GOT3 (cell line): Measurements from ENCODE around the gene AAK1.

Experiments
- DNase-seq: peaks from one replicate; lab custom pipeline; 2025; ENCODE audit warnings: mixed read lengths; lab: John Stamatoyannopoulos, UW

The AAK1 gene

DNA sequence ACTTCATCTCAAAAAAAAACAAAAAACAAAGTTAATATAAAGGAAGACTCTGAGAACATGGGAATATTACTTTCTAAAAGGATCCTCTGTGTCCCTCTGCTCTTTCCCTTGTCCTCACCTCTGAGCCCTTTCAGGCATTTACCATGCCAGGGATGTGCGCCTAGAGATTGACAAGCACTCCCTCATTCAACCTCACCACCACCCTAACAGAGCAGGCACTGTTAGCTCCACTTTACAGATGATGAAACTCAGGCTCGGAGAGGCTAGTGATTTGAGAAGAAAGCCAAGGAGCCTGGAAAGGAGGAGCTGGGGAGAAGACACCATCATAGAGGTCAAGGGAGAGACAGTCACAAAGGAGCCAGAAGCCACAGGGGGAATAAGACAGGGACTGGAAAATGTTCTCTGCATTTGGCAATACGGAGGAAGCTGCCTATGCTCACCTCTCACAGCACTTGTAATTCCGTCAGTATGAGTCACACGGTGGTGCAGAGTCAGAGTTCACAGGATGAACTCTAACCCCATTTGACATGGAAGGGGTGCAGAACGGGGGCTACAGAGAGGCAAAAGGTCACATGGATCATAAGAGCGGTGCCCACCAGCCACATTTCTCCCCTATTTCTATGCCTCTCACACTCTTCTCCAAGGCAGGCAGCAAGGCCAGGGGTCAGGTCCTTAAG lies 104.5 kb downstream of the AAK1 start:
- no peak for DNase-seq

DNA sequence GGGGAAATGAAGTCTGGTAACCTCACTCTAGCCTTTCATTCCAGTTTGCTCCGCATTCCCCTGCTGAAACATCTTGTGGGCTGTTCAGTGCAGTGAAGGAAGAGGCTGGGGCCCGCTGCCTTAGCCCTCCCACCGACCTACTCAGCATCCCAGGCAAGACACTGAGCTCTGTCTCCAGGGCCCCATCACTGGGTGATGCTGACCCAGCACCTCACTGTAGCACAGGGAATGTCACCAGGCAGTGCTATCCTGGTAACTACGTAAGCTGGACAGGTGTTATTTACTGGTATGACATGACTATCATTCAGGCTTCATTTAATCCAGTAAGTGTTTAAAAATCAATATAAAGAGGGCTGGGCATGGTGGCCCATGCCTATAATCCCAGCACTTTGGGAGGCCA lies 105.3 kb downstream of the AAK1 start:
- DNase-seq, result no peak

GRCh38 chr2:69535817-69536241 lies 107.7 kb downstream of the AAK1 start:
- DNase-seq, result no peak

- no peak for DNase-seq
These were observed 112.4 kb downstream of the AAK1 start for GRCh38 chr2:69531186-69531585.

DNA sequence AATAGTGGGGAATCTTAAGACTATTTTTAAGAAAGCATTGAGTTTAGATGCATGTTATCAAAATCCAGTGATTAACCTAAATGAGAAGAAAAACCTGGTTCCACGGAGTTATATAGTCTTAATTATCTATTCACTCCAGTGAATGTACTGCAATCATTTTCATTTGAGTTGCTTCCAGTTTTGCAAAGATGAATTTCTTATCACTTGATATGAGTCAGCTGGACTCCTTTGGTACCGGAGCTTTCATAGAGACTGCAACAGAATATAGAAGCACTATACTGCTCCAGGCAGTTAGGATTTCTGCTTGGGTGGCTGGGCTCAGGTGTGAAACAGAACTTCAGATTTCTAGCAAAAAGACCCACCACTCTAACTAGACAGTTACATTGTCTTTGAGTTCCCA lies 114.1 kb downstream of the AAK1 start:
- DNase-seq, result no peak

GRCh38 chr2:69525261-69525660 lies 118.3 kb downstream of the AAK1 start:
- DNase-seq, result no peak

DNA sequence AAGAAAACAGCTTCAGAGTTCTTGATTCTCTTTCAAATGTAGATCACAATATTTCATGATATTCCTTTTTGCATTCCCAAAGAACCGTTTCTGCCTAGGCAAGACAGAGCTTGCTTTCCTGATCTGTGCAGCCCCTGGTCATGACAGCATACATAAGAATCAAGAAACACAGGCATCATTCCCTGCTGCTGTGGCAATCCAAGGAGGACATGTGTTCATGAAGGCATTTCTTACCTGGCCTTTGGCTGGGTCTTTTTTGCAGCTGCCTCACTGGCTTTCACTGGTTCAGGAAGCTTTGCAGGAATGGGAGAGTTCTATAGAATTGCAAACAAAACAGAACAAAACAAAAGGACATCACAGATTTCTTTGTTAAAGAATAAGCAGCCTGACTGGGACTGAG lies 118.7 kb downstream of the AAK1 start:
- no peak for DNase-seq

DNA sequence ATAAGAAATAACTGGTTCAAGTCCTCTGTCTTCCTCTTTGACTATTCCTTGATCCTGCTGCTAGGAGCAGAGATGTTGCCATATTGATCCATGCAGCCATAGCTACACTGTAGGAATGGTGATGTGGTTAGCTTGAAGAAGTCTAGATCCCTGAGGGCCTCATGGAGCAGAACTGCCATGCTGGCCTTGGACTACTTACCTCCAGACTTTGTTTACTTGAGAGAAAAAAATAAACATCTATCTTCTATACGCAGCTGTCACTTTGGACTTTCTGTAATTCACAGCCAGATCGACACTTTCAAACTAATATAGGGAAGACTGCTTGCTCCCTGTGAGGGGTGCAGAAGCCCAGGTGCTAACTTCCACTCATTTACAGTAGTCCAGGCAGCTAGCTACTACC lies 121.8 kb downstream of the AAK1 start:
- DNase-seq, result no peak

GRCh38 chr2:69518841-69519240 lies 124.7 kb downstream of the AAK1 start:
- DNase-seq, result no peak

- DNase-seq, result no peak
These were observed 126.1 kb downstream of the AAK1 start for GRCh38 chr2:69517410-69517809.

GRCh38 chr2:69514819-69515218 lies 128.7 kb downstream of the AAK1 start:
- no peak for DNase-seq

GRCh38 chr2:69514406-69514805 lies 129.1 kb downstream of the AAK1 start:
- DNase-seq, result no peak

GRCh38 chr2:69512446-69512845 lies 131.1 kb downstream of the AAK1 start:
- no peak for DNase-seq

- no peak for DNase-seq
These were observed 133.3 kb downstream of the AAK1 start for GRCh38 chr2:69510204-69510603.

- DNase-seq, result no peak
These were observed 133.8 kb downstream of the AAK1 start for GRCh38 chr2:69509750-69510140.

DNA sequence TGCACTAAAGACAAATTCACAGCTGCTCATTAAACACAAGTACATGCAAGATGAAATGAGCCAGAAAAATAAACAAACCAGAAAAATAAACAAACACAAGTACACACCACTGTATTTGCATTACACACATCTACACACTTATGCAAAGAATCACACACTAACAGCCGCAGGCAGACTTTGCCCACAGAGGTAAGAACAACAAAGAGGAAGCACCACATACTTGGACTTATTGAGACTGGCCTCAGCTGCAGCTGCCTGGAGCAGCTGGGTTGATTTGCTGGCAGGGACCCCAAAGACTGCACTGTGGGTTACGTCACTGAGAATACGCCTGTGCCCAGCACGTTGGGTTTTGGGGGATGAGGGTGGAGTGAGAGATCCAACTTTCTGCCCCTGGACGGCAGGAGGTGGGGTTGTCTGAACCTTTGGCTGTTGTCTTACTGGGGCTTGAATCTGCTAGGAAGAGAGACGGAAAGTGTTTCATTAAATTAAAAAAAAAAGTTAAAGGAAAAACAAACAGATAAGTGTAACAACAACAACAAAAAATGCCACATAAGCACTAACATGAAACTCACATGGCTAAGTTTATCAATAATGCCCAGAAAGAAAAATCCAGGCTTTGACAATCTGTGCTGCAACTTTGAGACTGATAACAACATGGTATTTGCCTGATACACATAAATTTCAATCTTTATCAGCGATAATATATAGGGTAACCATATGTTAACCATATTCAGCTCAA lies 134.4 kb downstream of the AAK1 start:
- no peak for DNase-seq

DNA sequence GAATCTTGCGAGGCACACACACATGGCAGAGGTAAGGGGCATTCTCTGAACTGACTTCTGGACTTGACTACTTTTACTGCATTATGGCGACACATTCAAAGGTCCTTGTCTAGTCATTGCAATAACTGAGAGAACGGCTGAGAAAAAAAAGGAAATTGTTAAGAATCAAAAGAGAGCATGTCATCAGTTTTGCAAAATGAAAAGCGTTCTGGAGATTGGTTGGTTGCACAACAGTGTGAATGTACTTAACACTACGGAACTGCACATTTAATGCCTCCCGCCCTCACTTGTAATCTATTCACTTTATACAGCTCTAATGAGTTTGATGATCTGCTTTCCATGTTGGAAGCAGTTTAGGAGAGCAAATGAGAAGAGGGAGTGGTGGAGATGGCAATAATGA lies 137.8 kb downstream of the AAK1 start:
- DNase-seq, result no peak

- no peak for DNase-seq
These were observed 142.2 kb downstream of the AAK1 start for GRCh38 chr2:69501301-69501700.

DNA sequence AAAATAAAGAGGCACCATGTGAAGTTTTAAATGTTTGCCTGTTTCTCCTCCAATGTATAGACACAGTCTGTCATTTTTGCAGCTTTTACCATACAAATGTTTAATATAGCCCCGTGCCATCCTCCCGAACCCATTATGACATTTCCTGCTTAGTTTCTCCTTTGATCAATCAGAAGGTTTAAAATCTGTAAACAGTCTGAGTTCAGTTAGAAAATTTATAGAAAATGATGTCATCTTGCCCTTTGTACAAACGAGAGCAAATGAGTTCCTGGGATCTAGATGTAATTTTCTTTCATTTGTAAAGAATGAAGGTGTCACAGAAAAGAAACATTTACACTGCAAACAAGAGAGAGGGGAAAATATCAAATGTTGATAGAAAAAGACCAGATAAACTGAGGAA lies 143.6 kb downstream of the AAK1 start:
- DNase-seq, result no peak

GRCh38 chr2:69499242-69499641 lies 144.3 kb downstream of the AAK1 start:
- DNase-seq, result no peak

GRCh38 chr2:69495861-69496260 lies 147.7 kb downstream of the AAK1 start:
- no peak for DNase-seq

GRCh38 chr2:69495008-69495407 lies 148.5 kb downstream of the AAK1 start:
- no peak for DNase-seq

DNA sequence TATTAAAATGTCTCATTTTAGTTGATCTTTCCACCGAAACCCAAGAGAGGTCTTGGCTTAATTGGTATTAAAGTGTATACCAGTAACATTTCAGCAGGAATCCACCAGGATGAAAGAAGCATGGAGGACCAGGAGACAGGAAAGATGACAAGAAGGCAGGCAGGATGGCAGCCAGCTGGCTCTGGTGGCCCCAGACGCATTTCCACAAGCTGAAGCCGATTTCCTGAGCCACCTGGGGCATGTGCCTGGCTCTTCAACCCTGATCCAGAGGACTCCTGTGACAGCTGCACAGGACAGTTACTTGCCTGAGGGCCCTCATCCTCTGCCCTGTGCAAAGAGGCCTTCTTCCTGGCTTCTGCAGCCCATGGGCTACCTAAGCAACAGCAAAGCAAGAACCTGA lies 149.4 kb downstream of the AAK1 start:
- no peak for DNase-seq

DNA sequence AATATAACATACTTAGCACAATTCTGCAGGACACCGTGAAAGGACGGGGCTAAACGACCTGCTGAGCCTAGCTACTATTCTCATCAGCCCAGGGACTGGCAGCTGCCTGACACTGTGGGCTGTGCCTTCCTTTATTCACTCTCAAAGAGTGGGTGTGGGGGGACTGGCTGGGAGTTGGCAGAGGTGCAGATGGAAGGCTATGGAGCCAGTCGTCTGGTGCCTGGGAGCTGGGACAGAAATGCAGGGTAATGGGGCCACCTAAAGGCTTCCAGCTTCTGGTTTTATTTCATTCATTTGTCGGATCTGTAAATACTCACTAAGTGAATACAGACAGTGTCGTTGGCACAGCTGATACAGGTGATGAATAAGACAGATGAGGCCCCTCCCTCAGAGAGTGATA lies 150.3 kb downstream of the AAK1 start:
- DNase-seq, result no peak
